HG02759 (cell line): ENCODE data around the gene XKR7.
"Not testable (repeated sequence)": the region's sequence is repeated elsewhere in the genome, so short reads cannot be mapped to it uniquely, and the experiment has no call there.

Source experiments
- ATAC-seq: cut with Tn5 transposase; IDR thresholded peaks from one replicate; pipeline ENCODE4 v1.9.1; 2021; ENCODE audit warnings: mild to moderate bottlenecking, moderate library complexity; ENCODE audit not compliant: unreplicated experiment

XKR7 gene

GRCh38 chr20:31967830-31968249 lies at the start of gene XKR7:
XKR7 (plus strand) TSS chr20:31968151; CDS start chr20:31968176, 25 bp downstream.
- no peak for ATAC-seq

GRCh38 chr20:31918466-31919105 lies 49.4 kb upstream of the XKR7 start:
- no peak for ATAC-seq

- ATAC-seq, result no peak
Measured at GRCh38 chr20:31919410-31920155, 48.4 kb upstream of the XKR7 start.

- ATAC-seq, result no peak
Measured at GRCh38 chr20:31920275-31920855, 47.6 kb upstream of the XKR7 start.

GRCh38 chr20:31921480-31921879 lies 46.5 kb upstream of the XKR7 start:
- not testable (repeated sequence) for ATAC-seq

GRCh38 chr20:31922181-31922580 lies 45.8 kb upstream of the XKR7 start:
- no peak for ATAC-seq

- no peak for ATAC-seq
Measured at GRCh38 chr20:31922588-31922987, 45.4 kb upstream of the XKR7 start.

GRCh38 chr20:31923388-31924331 lies 44.3 kb upstream of the XKR7 start:
- peak; percentile 72 for ATAC-seq

GRCh38 chr20:31924561-31924960 lies 43.4 kb upstream of the XKR7 start:
- ATAC-seq, result no peak

GRCh38 chr20:31925631-31926030 lies 42.3 kb upstream of the XKR7 start:
- ATAC-seq, result no peak

- no peak for ATAC-seq
Measured at GRCh38 chr20:31926493-31926892, 41.5 kb upstream of the XKR7 start.

- ATAC-seq, result no peak
Measured at GRCh38 chr20:31927627-31928159, 40.3 kb upstream of the XKR7 start.

- not testable (repeated sequence) for ATAC-seq
Measured at GRCh38 chr20:31929631-31930030, 38.3 kb upstream of the XKR7 start.

GRCh38 chr20:31930779-31931178 lies 37.2 kb upstream of the XKR7 start:
- no peak for ATAC-seq

- ATAC-seq, result no peak
Measured at GRCh38 chr20:31933698-31934097, 34.3 kb upstream of the XKR7 start.

- no peak for ATAC-seq
Measured at GRCh38 chr20:31934491-31934890, 33.5 kb upstream of the XKR7 start.

GRCh38 chr20:31934968-31935764 lies 32.8 kb upstream of the XKR7 start:
- ATAC-seq, result no peak

GRCh38 chr20:31936420-31936819 lies 31.5 kb upstream of the XKR7 start:
- no peak for ATAC-seq

GRCh38 chr20:31937820-31938219 lies 30.1 kb upstream of the XKR7 start:
- no peak for ATAC-seq

GRCh38 chr20:31939661-31940060 lies 28.3 kb upstream of the XKR7 start:
- no peak for ATAC-seq
